CD4-positive, alpha-beta T cell (primary cell): ENCODE data around the gene TIMM44. TPM values are rescaled to one million over a fixed set of nuclear protein-coding genes. Genes with fewer than 3 reads are reported as not detected.

Experiments used
- ATAC-seq: fragments of 200-7000 bp; cut with Tn5 transposase; one replicate; pipeline ENCODE4 v1.10.0; 2022; ENCODE audit warnings: mild to moderate bottlenecking; ENCODE audit not compliant: poor library complexity
- CTCF ChIA-PET: fragments of 350-600 bp; sonication (Branson Sonifier 250); formaldehyde crosslinking; loops from one replicate; lab custom pipeline; 2021; ENCODE audit warnings: antibody characterized with exemption, inconsistent platforms; lab: Charles Lee
- POLR2A ChIA-PET: fragments of 350-600 bp; sonication (Branson Sonifier 250); formaldehyde crosslinking; loops from one replicate; lab custom pipeline; 2021; ENCODE audit warnings: antibody characterized with exemption, inconsistent platforms; lab: Charles Lee
- DNase-seq, 14 experiments: peaks; one replicate each; pipeline ENCODE4 v3.0.0-alpha.2; 2013 to 2020; ENCODE audit warnings: mixed read lengths in 2 of 14
- H3K27ac ChIP-seq, 2 donors: one replicate each; pipeline versions ENCODE4 v1.5.1 to v1.7.0; 2013; ENCODE audit warnings: low read length in 2 of 2, low read depth in 1 of 2, mild to moderate bottlenecking in 1 of 2
- H3K27me3 ChIP-seq, 2 experiments: 1 replicate in 1 of 2; 2 replicates in 1 of 2; pipeline versions ENCODE4 v1.6.1 to v1.7.0; 2013; ENCODE audit warnings: low read length in 2 of 2, control low read depth in 1 of 2, mild to moderate bottlenecking in 1 of 2, moderate library complexity in 1 of 2; ENCODE audit not compliant: insufficient read depth in 2 of 2, control insufficient read depth in 1 of 2
- H3K36me3 ChIP-seq: one replicate; pipeline ENCODE4 v1.6.1; 2013; ENCODE audit warnings: low read length, control low read depth; ENCODE audit not compliant: insufficient read depth
- H3K4me1 ChIP-seq: one replicate; pipeline ENCODE4 v1.6.1; 2013; ENCODE audit warnings: low read length, control low read depth; ENCODE audit not compliant: insufficient read depth
- H3K4me3 ChIP-seq: one replicate; pipeline ENCODE4 v1.5.1; 2013; ENCODE audit warnings: mild to moderate bottlenecking, low read length, moderate library complexity
- H3K9me3 ChIP-seq, 2 experiments: 1 replicate in 1 of 2; 2 replicates in 1 of 2; pipeline versions ENCODE4 v1.6.1 to v1.7.0; 2013; ENCODE audit warnings: low read length in 2 of 2, mild to moderate bottlenecking in 2 of 2, control low read depth in 1 of 2, moderate library complexity in 1 of 2; ENCODE audit not compliant: control insufficient read depth in 1 of 2, insufficient read depth in 1 of 2
- H3K27ac Mint-ChIP-seq: one replicate; pipeline ENCODE4 v1.8.0; 2020; ENCODE audit warnings: mixed read lengths
- H3K27me3 Mint-ChIP-seq: one replicate; pipeline ENCODE4 v1.8.0; 2021; ENCODE audit warnings: mixed read lengths
- H3K36me3 Mint-ChIP-seq: one replicate; pipeline ENCODE4 v1.8.0; 2021; ENCODE audit warnings: low read depth, mixed read lengths
- H3K4me1 Mint-ChIP-seq: one replicate; pipeline ENCODE4 v1.8.0; 2021; ENCODE audit warnings: low read depth, mixed read lengths
- H3K4me3 Mint-ChIP-seq: one replicate; pipeline ENCODE4 v1.8.0; 2020; ENCODE audit warnings: mild to moderate bottlenecking, mixed read lengths
- H3K9me3 Mint-ChIP-seq: one replicate; pipeline ENCODE4 v1.8.0; 2020; ENCODE audit warnings: mixed read lengths
- CTCF ChIP-seq: fragments of 200-600 bp; IDR thresholded peaks from one replicate; pipeline ENCODE4 v1.8.0; 2022; ENCODE audit warnings: antibody characterized with exemption, mild to moderate bottlenecking
- intact Hi-C, 2 experiments: fragments of 100-400 bp; cut with DNase I in 1 of 2; cut with micrococcal nuclease in 1 of 2; formaldehyde crosslinking; loops; one replicate each; pipeline versions ENCODE4 v1.15.1 to v1.9.0; 2023 to 2025; cut with DNase I, micrococcal nuclease
- total RNA-seq, 174 experiments: library from RNA in 2 of 174; stranded (reverse) in 2 of 174; gene quantifications; one replicate each; pipeline ENCODE4 v1.2.3 and lab custom pipeline; 2021 to 2026

Gene TIMM44
- total RNA-seq, 2 experiments from 2014 or later: 83.9 to 85.0 TPM

GRCh38 chr19:7877249-7877836 is 66.1 kb downstream of the TIMM44 start:
- peaks cover 9% of the 10 kb centered on the region for H3K4me1 Mint-ChIP-seq
- ChIA-PET CTCF (interaction anchor here (0.7 to 1.5 kb wide), 2 partner anchors 8 kb away, joined by 3 to 6 read pairs; no protein-coding TSS in a partner anchor), POLR2A (interaction anchor here (0.6 kb wide), 1 partner anchor 169 kb away, joined by 3 read pairs; no protein-coding TSS in a partner anchor)
- Histone ChIP-seq H3K27me3 (peaks cover 19 to 21% of the 10 kb centered on the region in 2 experiments), H3K4me1 (peaks cover 21% of the 10 kb centered on the region), H3K36me3 (no peaks in the 10 kb centered on the region), H3K27ac (no peak overlapping the region), H3K9me3 (peaks cover 0 to 27% of the 10 kb centered on the region in 2 experiments), H3K4me3 (no peak overlapping the region)
- H3K27ac Mint-ChIP-seq: no peak overlapping the region
- no peaks in the 10 kb centered on the region for H3K9me3 Mint-ChIP-seq
- no peak for ATAC-seq
- H3K27me3 Mint-ChIP-seq: peaks cover 20% of the 10 kb centered on the region
- intact Hi-C loops: no loop called here
- no peak for TF ChIP-seq CTCF
- H3K4me3 Mint-ChIP-seq: no peak overlapping the region
- no peak for DNase-seq
- no peaks in the 10 kb centered on the region for H3K36me3 Mint-ChIP-seq

Other genes starting within 250 kb of the TIMM44 start
- gene FCER2, start 241.5 kb downstream of the TIMM44 start, total RNA-seq: not detected
- gene CLEC4G, start 211.6 kb downstream of the TIMM44 start, total RNA-seq: not detected
- gene CD209, start 196.1 kb downstream of the TIMM44 start, total RNA-seq: not detected
- gene CLEC4M, start 180.4 kb downstream of the TIMM44 start, total RNA-seq: not detected
- gene EVI5L, start 113.4 kb downstream of the TIMM44 start, total RNA-seq: 1 to 10 TPM; 5.2 to 6.0 TPM
- under 1 TPM; 0.25 to 0.30 TPM for gene PRR36, start 69.3 kb downstream of the TIMM44 start, total RNA-seq
- gene LRRC8E, start 55.2 kb downstream of the TIMM44 start, total RNA-seq: not detected
- 10 to 100 TPM; 81.7 to 82.3 TPM for gene MAP2K7, start 39.8 kb downstream of the TIMM44 start, total RNA-seq
- gene TGFBR3L, start 28.8 kb downstream of the TIMM44 start, total RNA-seq: 1 to 10 TPM; 1.1 to 1.2 TPM
- gene SNAPC2, start 23.3 kb downstream of the TIMM44 start, total RNA-seq: 10 to 100 TPM in 1 of 2 experiments, 1 to 10 TPM in 1; 9.9 to 10.9 TPM
- not detected for gene CTXN1, start 17.5 kb downstream of the TIMM44 start, total RNA-seq
- gene ELAVL1, start 62.0 kb upstream of the TIMM44 start, total RNA-seq: 10 to 100 TPM; 17.1 to 20.8 TPM
- not detected for gene CCL25, start 109.1 kb upstream of the TIMM44 start, total RNA-seq
- gene FBN3, start 205.9 kb upstream of the TIMM44 start, total RNA-seq: not detected